Dermis microvascular lymphatic vessel endothelial cell (primary cell): Measurements from ENCODE around the gene CXCL11. TPM values are rescaled to one million over a fixed set of nuclear protein-coding genes. Genes with fewer than 3 reads are reported as not detected.
"Not testable (repeated sequence)": the region's sequence is repeated elsewhere in the genome, so short reads cannot be mapped to it uniquely, and the experiment has no call there.

Experiments
- DNase-seq, 2 donors: peaks; one replicate each; pipeline versions ENCODE4 v3.0.0 to v3.0.0-alpha.2; 2010; ENCODE audit warnings: low read depth in 2 of 2
- total RNA-seq: library from RNA; depleted of rRNA; stranded (reverse); fragments of >200 nt; gene quantifications from 2 replicates; pipeline ENCODE4 v1.2.1, GENCODE V29; 2014

Gene CXCL11
- total RNA-seq, 1 donor from 2014 or later, result 0.26 TPM

- peak in 1 of 2 donors; percentile 78 for DNase-seq
These were observed 33.7 kb downstream of the CXCL11 start for GRCh38 chr4:76002176-76002575.

DNA sequence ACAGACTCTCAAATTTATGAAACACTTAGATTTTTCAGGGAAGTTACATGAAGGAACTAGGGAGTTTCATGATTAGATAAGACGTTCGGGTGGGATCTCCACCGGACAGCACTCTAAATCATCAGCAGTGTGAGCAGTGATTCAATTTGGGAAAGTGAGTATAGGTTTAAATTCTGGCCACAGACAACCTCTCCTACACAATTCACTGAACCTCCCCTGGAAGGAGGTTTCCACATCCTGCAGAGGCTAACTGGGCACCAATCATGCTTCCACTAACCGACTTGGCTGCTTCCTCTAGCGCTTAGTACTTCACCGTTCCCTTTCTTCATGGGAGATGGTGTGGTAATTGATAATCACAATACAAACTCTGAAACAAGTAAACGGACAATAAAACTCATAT is 34.2 kb downstream of the CXCL11 start:
- no peak for DNase-seq

DNA sequence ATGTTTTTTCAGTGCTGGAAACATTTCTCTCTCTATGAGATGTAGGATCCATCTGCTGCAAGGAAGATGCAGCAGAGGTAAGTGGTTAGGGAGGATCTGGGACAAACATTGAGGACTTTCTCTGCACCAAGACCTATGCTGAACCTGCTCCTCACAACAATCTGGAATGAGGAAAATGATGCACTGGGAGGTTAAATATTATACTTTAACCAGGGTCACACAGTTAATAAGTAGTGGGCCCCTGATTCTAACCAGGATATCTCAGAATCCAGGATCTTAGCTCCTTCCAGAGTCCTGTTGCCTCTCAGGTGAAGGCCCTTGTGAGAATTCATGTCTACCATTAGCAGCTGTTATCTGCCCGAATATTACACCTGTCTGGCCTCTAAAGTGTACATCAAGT is 35.6 kb downstream of the CXCL11 start:
- no peak for DNase-seq

- not testable (repeated sequence) for DNase-seq
These were observed 37.2 kb downstream of the CXCL11 start for GRCh38 chr4:75998525-75999147.

GRCh38 chr4:75997946-75998345 is 37.9 kb downstream of the CXCL11 start:
- DNase-seq, result no peak

DNA sequence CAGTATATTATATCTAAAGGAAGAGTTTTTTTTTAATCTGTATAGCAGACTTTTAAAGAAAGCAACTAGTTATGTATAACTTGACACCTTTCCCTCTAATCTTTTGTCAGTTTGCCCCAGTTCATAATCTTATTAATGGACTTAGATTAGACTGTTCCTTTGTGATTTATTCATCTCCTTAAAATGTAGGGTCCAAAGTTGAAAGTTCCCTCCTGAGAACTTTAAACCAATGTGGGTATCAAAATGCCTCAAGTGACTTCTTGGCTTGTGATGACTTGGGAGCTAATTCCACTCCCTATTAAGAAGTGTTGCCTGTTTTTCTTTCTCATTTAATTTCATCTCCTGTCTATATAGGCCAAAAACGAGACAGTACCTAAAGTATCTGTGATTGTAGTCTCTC is 38.8 kb downstream of the CXCL11 start:
- DNase-seq, result no peak

DNA sequence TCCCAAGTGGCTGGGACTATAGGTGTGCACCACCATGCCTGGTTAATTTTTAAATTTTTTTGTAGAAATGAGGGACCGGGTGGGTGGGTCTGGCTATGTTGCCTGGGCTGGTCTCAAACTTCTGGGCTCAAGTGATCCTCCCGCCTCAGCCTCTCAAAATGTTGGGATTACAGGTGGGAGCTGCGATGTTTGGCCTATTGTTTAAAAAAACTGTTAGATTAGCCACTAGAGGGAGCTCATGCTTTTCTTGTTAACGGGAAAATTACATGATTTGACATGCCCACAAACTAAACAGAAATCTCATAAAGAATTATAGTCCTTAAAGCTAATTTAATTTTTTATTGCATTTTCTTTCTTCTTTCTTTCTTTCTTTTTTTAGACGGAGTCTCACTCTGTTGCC is 40.1 kb downstream of the CXCL11 start:
- DNase-seq, result peak; percentile 48 to 59

GRCh38 chr4:75992462-75992861 is 43.4 kb downstream of the CXCL11 start:
- no peak for DNase-seq

DNA sequence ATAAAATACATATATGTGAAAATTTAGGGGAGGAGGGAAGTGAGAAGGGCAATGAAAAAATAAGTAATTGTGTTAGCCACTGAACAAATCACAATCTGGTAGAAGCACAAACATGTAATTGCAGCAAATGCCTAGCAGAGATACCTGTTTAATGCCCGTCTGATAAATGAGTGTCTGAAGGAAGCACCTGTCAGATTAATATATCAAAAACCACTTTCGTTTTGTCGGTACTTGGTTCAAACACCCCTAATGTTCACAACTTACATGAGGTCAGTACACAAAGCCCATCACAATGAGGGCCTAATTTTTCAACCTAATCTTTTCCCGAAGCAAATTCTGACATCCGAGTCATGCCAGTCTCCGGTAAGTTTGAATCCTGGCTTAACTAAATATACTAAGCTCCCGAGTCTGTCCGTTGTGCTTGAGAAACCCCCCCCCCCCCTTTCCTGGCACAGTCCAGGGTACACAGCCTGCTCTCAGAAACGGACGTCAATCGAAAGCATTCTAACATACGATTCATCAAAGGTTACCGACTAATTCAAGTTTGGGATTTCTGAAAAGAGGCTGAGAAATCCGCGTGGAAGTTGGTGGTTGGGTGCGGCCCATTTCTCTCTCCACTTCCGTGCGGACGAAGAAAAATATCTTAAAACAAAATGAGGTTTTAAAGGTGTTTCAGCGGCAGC is 45.9 kb downstream of the CXCL11 start:
- peak in 1 of 2 donors; percentile 38 for DNase-seq

GRCh38 chr4:75985116-75985515 is 50.8 kb downstream of the CXCL11 start:
- no peak for DNase-seq

Other genes starting within 250 kb of the CXCL11 start
- gene PPEF2, start 133.6 kb downstream of the CXCL11 start, total RNA-seq, result under 0.01 TPM in 1 of 2 replicates, not detected in the other
- gene NAAA, start 95.1 kb downstream of the CXCL11 start, total RNA-seq, result 21.1 and 26.3 TPM in 2 replicates
- 16.8 and 23.5 TPM in 2 replicates for gene SDAD1, start 45.1 kb downstream of the CXCL11 start, total RNA-seq
- gene CXCL9, start 28.6 kb downstream of the CXCL11 start, total RNA-seq, result not detected in 2 replicates
- 0.13 and 0.25 TPM in 2 replicates for gene CXCL10, start 12.6 kb downstream of the CXCL11 start, total RNA-seq
- not detected in 2 replicates for gene ART3, start 38.6 kb upstream of the CXCL11 start, total RNA-seq
- gene NUP54, start 112.3 kb upstream of the CXCL11 start, total RNA-seq, result 43.4 and 51.9 TPM in 2 replicates
- 156 and 183 TPM in 2 replicates for gene SCARB2, start 177.8 kb upstream of the CXCL11 start, total RNA-seq
- 0.13 and 0.26 TPM in 2 replicates for gene FAM47E, start 215.7 kb upstream of the CXCL11 start, total RNA-seq